Fibroblast of lung (primary cell): ENCODE data around the gene APOBEC3F.

Source experiments
- EZH2 ChIP-seq: IDR thresholded peaks from 2 replicates; pipeline ENCODE4 v1.5.1; 2012; ENCODE audit warnings: low read length, control low read depth, mild to moderate bottlenecking; ENCODE audit errors: missing control alignments
- TF ChIP-seq, protein P1 (sequence below), 2 donors: IDR thresholded peaks in 1 of 2; conservative IDR thresholded peaks in 1 of 2; 1 replicate in 1 of 2; 2 replicates in 1 of 2; pipeline ENCODE4 v1.5.1; 2011 to 2012; ENCODE audit warnings: low read length in 2 of 2, control low read depth in 1 of 2, inconsistent platforms in 1 of 2, low read depth in 1 of 2, mild to moderate bottlenecking in 1 of 2

DNA sequence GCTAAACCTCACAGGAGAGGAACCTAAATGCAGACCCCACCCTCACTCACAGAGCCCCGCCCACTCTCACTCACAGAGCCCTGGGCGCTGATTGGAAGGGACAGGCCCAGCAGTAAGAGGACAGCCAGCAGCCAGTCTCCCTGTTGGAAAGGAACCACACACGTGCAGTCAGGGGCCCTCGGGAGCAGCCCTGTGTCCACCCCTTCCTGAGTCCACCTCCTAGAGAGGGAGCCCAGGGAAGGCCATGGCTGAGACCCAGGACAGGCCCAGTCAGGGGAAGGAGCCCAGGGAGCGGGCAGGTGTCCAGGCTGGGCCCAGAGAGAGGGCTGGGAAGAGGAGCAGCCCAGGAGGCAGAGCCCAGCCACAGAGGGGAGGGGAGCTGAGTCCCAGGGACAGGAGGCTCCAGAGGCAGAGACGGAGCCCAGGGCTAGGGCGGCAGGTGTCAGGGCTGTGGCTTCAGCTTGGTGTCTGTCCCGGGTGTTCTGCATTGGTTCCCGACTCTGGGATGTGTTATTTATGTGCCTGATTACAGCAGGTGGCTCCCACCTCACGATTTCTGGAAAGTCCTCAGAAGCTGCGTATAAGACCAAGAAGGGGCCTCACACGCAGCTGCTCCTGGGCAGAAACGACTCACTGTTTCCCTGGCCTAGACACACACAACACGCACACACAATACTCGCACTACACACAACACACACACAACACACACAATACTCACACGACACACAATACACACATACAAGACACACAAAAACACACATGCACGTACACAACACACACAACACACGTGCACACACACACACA lies 47.4 kb downstream of the APOBEC3F start:
- TF ChIP-seq, protein P1, sequence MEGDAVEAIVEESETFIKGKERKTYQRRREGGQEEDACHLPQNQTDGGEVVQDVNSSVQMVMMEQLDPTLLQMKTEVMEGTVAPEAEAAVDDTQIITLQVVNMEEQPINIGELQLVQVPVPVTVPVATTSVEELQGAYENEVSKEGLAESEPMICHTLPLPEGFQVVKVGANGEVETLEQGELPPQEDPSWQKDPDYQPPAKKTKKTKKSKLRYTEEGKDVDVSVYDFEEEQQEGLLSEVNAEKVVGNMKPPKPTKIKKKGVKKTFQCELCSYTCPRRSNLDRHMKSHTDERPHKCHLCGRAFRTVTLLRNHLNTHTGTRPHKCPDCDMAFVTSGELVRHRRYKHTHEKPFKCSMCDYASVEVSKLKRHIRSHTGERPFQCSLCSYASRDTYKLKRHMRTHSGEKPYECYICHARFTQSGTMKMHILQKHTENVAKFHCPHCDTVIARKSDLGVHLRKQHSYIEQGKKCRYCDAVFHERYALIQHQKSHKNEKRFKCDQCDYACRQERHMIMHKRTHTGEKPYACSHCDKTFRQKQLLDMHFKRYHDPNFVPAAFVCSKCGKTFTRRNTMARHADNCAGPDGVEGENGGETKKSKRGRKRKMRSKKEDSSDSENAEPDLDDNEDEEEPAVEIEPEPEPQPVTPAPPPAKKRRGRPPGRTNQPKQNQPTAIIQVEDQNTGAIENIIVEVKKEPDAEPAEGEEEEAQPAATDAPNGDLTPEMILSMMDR (conservative IDR thresholded peaks at IDR 0.05 in 1 of 2, IDR thresholded peaks at IDR 0.05 in 1 of 2; ENCODE audit: low read depth in 1 of 2, low read length in 2 of 2): no peak
- TF ChIP-seq EZH2: no peak
